ENCODE data around the gene NKX2-1. TPM values are rescaled to one million over a fixed set of nuclear protein-coding genes. Genes with fewer than 3 reads are reported as not detected.

The NKX2-1 gene
- total and polyA plus RNA-seq, 2 donors (not counting 1 experiment from before 2014, with no cell fraction given), result not detected

- Mint-ChIP-seq H3K27ac (no peak overlapping the region), H3K27me3 (peaks cover 68% of the 10 kb centered on the region), H3K4me1 (peaks cover 10% of the 10 kb centered on the region), H3K4me3 (no peak overlapping the region), H3K9me3 (ENCODE audit: insufficient read depth) (peaks cover under 1% of the 10 kb centered on the region)
- H3K27ac ChIP-seq (ENCODE audit: low read length in 2 of 2), result no peak overlapping the region
- no peaks in the 10 kb centered on the region for H3K79me2 ChIP-seq (ENCODE audit: control insufficient read depth, insufficient read depth, low read length)
- no peak overlapping the region for H3K9ac ChIP-seq (ENCODE audit: low read length)
- H3K4me1 ChIP-seq (ENCODE audit: control insufficient read depth in 2 of 2, insufficient read depth in 2 of 2, low read length in 2 of 2), result peaks cover 5 to 6% of the 10 kb centered on the region in 2 donors
- H4K20me1 ChIP-seq (ENCODE audit: control insufficient read depth, insufficient read depth, low read length, poor library complexity, severe bottlenecking), result no peaks in the 10 kb centered on the region
- POLR2A ChIA-PET, result no interaction called here
- H3K9me3 ChIP-seq (ENCODE audit: control extremely low read depth in 1 of 3, control insufficient read depth in 2 of 3, insufficient read depth in 1 of 3, low read length in 2 of 3), result peaks cover 0 to 42% (median 0%) of the 10 kb centered on the region in 3 donors
- CTCF ChIA-PET, result no interaction called here
- ATAC-seq (ENCODE audit: low read depth) (no peak), DNase-seq (no peak)
- H3K4me3 ChIP-seq (ENCODE audit: control extremely low read depth in 1 of 5, extremely low read depth in 1 of 5, insufficient read depth in 1 of 5, low read depth in 2 of 5, low read length in 4 of 5), result no peak overlapping the region
- no peak for TF ChIP-seq CTCF (IDR thresholded peaks at IDR 0.05)
- no peak for TF ChIP-seq EZH2 (IDR thresholded peaks at IDR 0.05; ENCODE audit: borderline replicate concordance, insufficient read depth, low read depth, low read length, poor library complexity, severe bottlenecking)
- intact Hi-C loops (cut with micrococcal nuclease), result no loop called here
- no peak overlapping the region for H3K4me2 ChIP-seq (replicated peaks; ENCODE audit: low read depth, low read length, poor library complexity, severe bottlenecking)
- H2AFZ ChIP-seq (ENCODE audit: insufficient read depth, low read depth, low read length, poor library complexity, severe bottlenecking), result no peak overlapping the region
- no peaks in the 10 kb centered on the region for H3K36me3 ChIP-seq (replicated peaks in 1 of 2; ENCODE audit: control extremely low read depth in 1 of 2, control insufficient read depth in 1 of 2, extremely low read depth in 1 of 2, insufficient read depth in 2 of 2, low read length in 1 of 2)
- H3K27me3 ChIP-seq (replicated peaks in 1 of 4; ENCODE audit: control extremely low read depth in 1 of 4, control insufficient read depth in 3 of 4, insufficient read depth in 4 of 4, low read length in 3 of 4), result peaks cover 0 to 76% (median 40%) of the 10 kb centered on the region in 4 experiments
- 19% methylated on average over 29 of the region's 38 CpGs for WGBS (ENCODE audit: insufficient coverage)
These were observed 4.3 kb upstream of the NKX2-1 start for GRCh38 chr14:36524220-36524837.

- no peak overlapping the region for H3K4me3 Mint-ChIP-seq
- intact Hi-C loops (cut with micrococcal nuclease), result no loop called here
These were observed 3.1 kb upstream of the NKX2-1 start for GRCh38 chr14:36522972-36523715.

More at GRCh38 chr14:36522972-36523715, 3.1 kb upstream of the NKX2-1 start:
- Histone ChIP-seq H3K4me1 (ENCODE audit: control insufficient read depth in 2 of 2, insufficient read depth in 2 of 2, low read length in 2 of 2) (peaks cover 8 to 9% of the 10 kb centered on the region in 2 donors), H3K9ac (ENCODE audit: low read length) (no peak overlapping the region), H3K79me2 (ENCODE audit: control insufficient read depth, insufficient read depth, low read length) (no peaks in the 10 kb centered on the region), H3K27ac (ENCODE audit: low read length in 2 of 2) (no peak overlapping the region), H3K4me2 (replicated peaks; ENCODE audit: low read depth, low read length, poor library complexity, severe bottlenecking) (no peak overlapping the region), H3K36me3 (replicated peaks in 1 of 2; ENCODE audit: control extremely low read depth in 1 of 2, control insufficient read depth in 1 of 2, extremely low read depth in 1 of 2, insufficient read depth in 2 of 2, low read length in 1 of 2) (no peaks in the 10 kb centered on the region), H2AFZ (ENCODE audit: insufficient read depth, low read depth, low read length, poor library complexity, severe bottlenecking) (no peak overlapping the region), H4K20me1 (ENCODE audit: control insufficient read depth, insufficient read depth, low read length, poor library complexity, severe bottlenecking) (no peaks in the 10 kb centered on the region), H3K4me3 (ENCODE audit: control extremely low read depth in 1 of 5, extremely low read depth in 1 of 5, insufficient read depth in 1 of 5, low read depth in 2 of 5, low read length in 4 of 5) (no peak overlapping the region), H3K9me3 (ENCODE audit: control extremely low read depth in 1 of 3, control insufficient read depth in 2 of 3, insufficient read depth in 1 of 3, low read length in 2 of 3) (peaks cover 0 to 46% (median 0%) of the 10 kb centered on the region in 3 donors), H3K27me3 (replicated peaks in 1 of 4; ENCODE audit: control extremely low read depth in 1 of 4, control insufficient read depth in 3 of 4, insufficient read depth in 4 of 4, low read length in 3 of 4) (peaks cover 0 to 84% (median 38%) of the 10 kb centered on the region in 4 experiments)
- no peak for DNase-seq
- Mint-ChIP-seq H3K4me1 (peaks cover 10% of the 10 kb centered on the region), H3K27me3 (peaks cover 64% of the 10 kb centered on the region), H3K27ac (no peak overlapping the region), H3K9me3 (ENCODE audit: insufficient read depth) (no peaks in the 10 kb centered on the region)
- ChIA-PET POLR2A (no interaction called here), CTCF (no interaction called here)
- no peak for TF ChIP-seq CTCF (IDR thresholded peaks at IDR 0.05)
- no peak for TF ChIP-seq EZH2 (IDR thresholded peaks at IDR 0.05; ENCODE audit: borderline replicate concordance, insufficient read depth, low read depth, low read length, poor library complexity, severe bottlenecking)
- WGBS (ENCODE audit: insufficient coverage), result 14% methylated on average over 30 of the region's 35 CpGs
- no peak for ATAC-seq (ENCODE audit: low read depth)
